Right lobe of liver (tissue), 6 donors: ENCODE data around the gene INAFM2. TPM values are rescaled to one million over a fixed set of nuclear protein-coding genes. Genes with fewer than 3 reads are reported as not detected.

Experiments
- ATAC-seq, 4 donors: fragments of 200-7000 bp; cut with Tn5 transposase; one replicate each; pipeline ENCODE4 v1.9.1; 2020; ENCODE audit warnings: mild to moderate bottlenecking in 4 of 4, moderate library complexity in 4 of 4
- DNase-seq, 3 donors: peaks; one replicate each; pipeline ENCODE4 v3.0.0-alpha.2; 2020
- H3K27ac ChIP-seq, 3 donors: fragments of 200-600 bp; one replicate each; pipeline ENCODE4 v1.8.0; 2022
- H3K27me3 ChIP-seq, 2 donors: fragments of 200-600 bp; one replicate each; pipeline ENCODE4 v1.8.0; 2022
- H3K36me3 ChIP-seq, 4 donors: fragments of 200-600 bp; sonication (generic) in 1 of 4; one replicate each; pipeline versions ENCODE4 v1.5.1 to v1.8.0; 2017 to 2022; ENCODE audit warnings: control low read depth in 1 of 4
- H3K4me1 ChIP-seq, 4 donors: fragments of 200-600 bp; sonication (generic) in 1 of 4; one replicate each; pipeline versions ENCODE4 v1.5.1 to v1.8.0; 2017 to 2022; ENCODE audit warnings: control low read depth in 1 of 4
- H3K4me3 ChIP-seq, 3 donors: fragments of 200-600 bp; one replicate each; pipeline ENCODE4 v1.8.0; 2022
- H3K9me3 ChIP-seq, 4 donors: fragments of 200-600 bp; sonication (generic) in 1 of 4; one replicate each; pipeline versions ENCODE4 v1.5.1 to v1.8.0; 2017 to 2022; ENCODE audit warnings: control low read depth in 1 of 4
- POLR2A ChIP-seq: fragments of 450-650 bp; IDR thresholded peaks from one replicate; pipeline ENCODE4 v1.6.1; 2017; ENCODE audit warnings: antibody characterized with exemption, mild to moderate bottlenecking
- WGBS: methylation state at CpG from one replicate; pipeline ENCODE4 v1.1.6; 2018; ENCODE audit warnings: low coverage, low lambda C conversion rate; ENCODE audit not compliant: insufficient coverage; ENCODE audit errors: missing lambda C conversion rate; 5-methylcytosine and 5-hydroxymethylcytosine counted together
- intact Hi-C, 2 donors: fragments of 100-400 bp; cut with DNase I; formaldehyde crosslinking; loops; one replicate each; pipeline versions ENCODE4 v1.11.2 to v1.14.1; 2022
- total RNA-seq, 6 experiments: library from RNA; depleted of rRNA in 2 of 6; stranded (reverse); fragments of >200 nt in 2 of 6; fragmentation: NEBNext Ultra II Directional in 3 of 6; extraction: Animal tissue kit (Norgen Biotek cat#: 25700) in 3 of 6; gene quantifications; one replicate each; pipeline versions ENCODE4 v1.1.0 to v1.2.4, GENCODE V29; 2016 to 2023
- TF ChIP-seq, protein P1 (sequence below), 4 donors: fragments of 200-600 bp in 3 of 4; fragments of 450-650 bp in 1 of 4; IDR thresholded peaks; one replicate each; pipeline versions ENCODE4 v1.5.1 to v1.8.0; 2016 to 2022; ENCODE audit warnings: antibody characterized with exemption in 4 of 4, mild to moderate bottlenecking in 2 of 4
- donor health status: DM: no; HTN: yes; CAD: no.
- donor health status: DM: no; HTN: no; CAD: no.
- donor health status: DM: no; HTN: no; CAD: no.
- donor health status: DM: no; HTN: yes; CAD: no.
- donor health status: DM: no; HTN: yes; CAD: no.

INAFM2 gene
- total RNA-seq, 6 experiments from 2014 or later = 4.6 to 8.7 (median 5.8) TPM

- ATAC-seq = no peak
- peaks cover 0 to 26% (median 9%) of the 10 kb centered on the region in 4 donors for H3K4me1 ChIP-seq
- H3K9me3 ChIP-seq = no peaks in the 10 kb centered on the region
- no peaks in the 10 kb centered on the region for H3K27me3 ChIP-seq
- DNase-seq = no peak
- H3K27ac ChIP-seq = peak overlapping the region in 2 of 3 donors; percentile 51 to 79
- intact Hi-C loops = no loop called here
- no peaks in the 10 kb centered on the region for H3K36me3 ChIP-seq
- no peak overlapping the region for H3K4me3 ChIP-seq
- TF ChIP-seq POLR2A = no peak
- TF ChIP-seq, protein P1, sequence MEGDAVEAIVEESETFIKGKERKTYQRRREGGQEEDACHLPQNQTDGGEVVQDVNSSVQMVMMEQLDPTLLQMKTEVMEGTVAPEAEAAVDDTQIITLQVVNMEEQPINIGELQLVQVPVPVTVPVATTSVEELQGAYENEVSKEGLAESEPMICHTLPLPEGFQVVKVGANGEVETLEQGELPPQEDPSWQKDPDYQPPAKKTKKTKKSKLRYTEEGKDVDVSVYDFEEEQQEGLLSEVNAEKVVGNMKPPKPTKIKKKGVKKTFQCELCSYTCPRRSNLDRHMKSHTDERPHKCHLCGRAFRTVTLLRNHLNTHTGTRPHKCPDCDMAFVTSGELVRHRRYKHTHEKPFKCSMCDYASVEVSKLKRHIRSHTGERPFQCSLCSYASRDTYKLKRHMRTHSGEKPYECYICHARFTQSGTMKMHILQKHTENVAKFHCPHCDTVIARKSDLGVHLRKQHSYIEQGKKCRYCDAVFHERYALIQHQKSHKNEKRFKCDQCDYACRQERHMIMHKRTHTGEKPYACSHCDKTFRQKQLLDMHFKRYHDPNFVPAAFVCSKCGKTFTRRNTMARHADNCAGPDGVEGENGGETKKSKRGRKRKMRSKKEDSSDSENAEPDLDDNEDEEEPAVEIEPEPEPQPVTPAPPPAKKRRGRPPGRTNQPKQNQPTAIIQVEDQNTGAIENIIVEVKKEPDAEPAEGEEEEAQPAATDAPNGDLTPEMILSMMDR (IDR thresholded peaks at IDR 0.05) = no peak
- 60% methylated on average over 1 of the region's 11 CpGs for WGBS
These were observed 15.6 kb downstream of the INAFM2 start for GRCh38 chr15:40338921-40339620.

GRCh38 chr15:40339621-40339945 is 16.1 kb downstream of the INAFM2 start:
- TF ChIP-seq, protein P1 (IDR thresholded peaks at IDR 0.05) = no peak
- TF ChIP-seq POLR2A = no peak
- no CpG with 5 or more reads among the region's 7 CpGs for WGBS
- Histone ChIP-seq H3K36me3 (no peaks in the 10 kb centered on the region), H3K27me3 (no peaks in the 10 kb centered on the region), H3K9me3 (no peaks in the 10 kb centered on the region), H3K27ac (peak overlapping the region; percentile 51 to 79 (median 71)), H3K4me3 (peak overlapping the region in 1 of 3 donors; percentile 32), H3K4me1 (peaks cover 0 to 25% (median 9%) of the 10 kb centered on the region in 4 donors)
- intact Hi-C loops = no loop called here
- no peak for DNase-seq
- ATAC-seq = no peak

DNA sequence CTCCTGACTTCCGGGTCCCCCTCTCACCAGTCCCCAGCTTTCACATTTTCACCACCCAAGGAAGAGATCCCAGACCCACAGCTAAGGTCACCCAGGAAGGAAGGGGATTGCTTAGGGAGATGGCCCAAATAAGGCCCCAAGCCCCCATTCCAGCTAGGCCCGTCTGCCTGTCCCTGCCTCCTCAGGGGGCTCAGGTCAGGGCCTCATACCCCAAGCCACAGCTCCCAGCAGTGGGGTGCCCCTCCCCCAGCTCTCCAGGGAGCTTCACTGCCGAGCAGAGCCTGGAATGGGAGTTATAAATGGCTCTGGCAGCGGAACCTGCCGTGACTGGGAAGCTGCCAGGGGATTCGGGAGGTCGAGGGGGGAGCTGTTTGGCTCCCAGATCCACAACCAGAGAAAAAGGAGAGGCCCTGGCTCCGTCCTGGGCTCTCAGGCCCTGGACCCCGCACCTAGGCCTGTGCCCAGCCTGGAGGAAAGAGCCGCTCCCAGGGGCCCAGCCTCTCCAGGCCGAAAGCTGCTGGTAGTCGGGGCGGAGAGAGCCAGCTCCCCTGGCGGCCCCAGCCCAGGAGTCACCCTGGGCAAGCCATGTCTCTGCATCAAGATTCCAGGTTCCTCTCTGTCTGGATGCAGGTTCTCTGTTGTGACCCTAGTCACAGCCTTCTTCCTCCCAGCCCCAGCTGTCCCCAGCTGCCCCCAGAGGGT is 16.7 kb downstream of the INAFM2 start:
- Histone ChIP-seq H3K4me1 (peaks cover 0 to 21% (median 9%) of the 10 kb centered on the region in 4 donors), H3K27ac (peak overlapping the region; percentile 51 to 79 (median 71)), H3K9me3 (no peaks in the 10 kb centered on the region), H3K27me3 (no peaks in the 10 kb centered on the region), H3K36me3 (no peaks in the 10 kb centered on the region), H3K4me3 (peak overlapping the region; percentile 20 to 32 (median 21))
- ATAC-seq = peak; percentile 29 to 54 (median 48)
- peak in 2 of 3 donors; percentile 60 to 75 for DNase-seq
- no peak for TF ChIP-seq POLR2A
- TF ChIP-seq, protein P1 (IDR thresholded peaks at IDR 0.05) = no peak
- 0% methylated on average over 1 of the region's 14 CpGs for WGBS
- intact Hi-C loops = loop anchor here in 1 of 2 donors (10.0 kb wide), 1 partner anchor 85 kb away; no protein-coding TSS in a partner anchor

DNA sequence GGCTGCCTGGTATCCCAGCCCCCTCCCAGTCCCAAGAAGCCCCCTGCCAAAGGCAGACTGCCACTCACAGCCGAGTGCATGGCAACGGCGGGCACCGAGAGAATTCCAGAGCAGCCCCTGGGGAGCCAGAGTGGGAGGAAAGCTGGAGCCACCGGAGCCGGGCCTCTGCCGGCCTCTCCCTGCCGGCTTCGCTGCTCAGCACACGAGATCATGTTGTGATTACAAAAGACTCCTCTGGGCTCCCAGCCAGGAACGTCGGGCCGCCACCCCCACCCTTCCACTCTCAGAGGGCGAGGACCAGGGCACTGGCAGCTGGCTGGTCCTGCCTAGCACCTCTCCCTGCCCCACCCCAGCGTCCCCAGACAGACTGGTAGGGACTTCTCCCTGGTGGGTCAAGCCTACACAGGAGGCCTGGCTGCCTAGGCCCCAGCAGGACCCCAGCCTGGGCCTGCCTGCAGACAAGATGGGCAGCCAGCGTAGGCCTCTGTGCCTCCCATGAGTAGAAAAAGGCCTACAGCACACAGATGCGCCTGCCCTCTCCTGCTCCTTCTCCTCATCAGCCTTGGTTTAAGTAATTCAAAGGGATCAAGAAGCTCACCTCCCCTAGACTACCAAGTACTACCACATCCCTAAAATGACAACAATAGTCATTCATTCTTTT is 17.4 kb downstream of the INAFM2 start, which contains the start of gene CCDC9B:
CCDC9B (minus strand) TSS at position 200 of the 661 bp plus-strand sequence; CDS start at position 80, 120 bp downstream.
- no peaks in the 10 kb centered on the region for H3K27me3 ChIP-seq
- DNase-seq (peak; percentile 90 to 96 (median 94)), ATAC-seq (peak; percentile 85 to 90 (median 88))
- H3K36me3 ChIP-seq = no peaks in the 10 kb centered on the region
- TF ChIP-seq, protein P1 (IDR thresholded peaks at IDR 0.05) = no peak
- peak; percentile 81 for TF ChIP-seq POLR2A
- intact Hi-C loops = loop anchor here in 1 of 2 donors (10.0 kb wide), 1 partner anchor 84 kb away; no protein-coding TSS in a partner anchor
- WGBS = 16% methylated on average over 5 of the region's 17 CpGs
- H3K4me1 ChIP-seq = peaks cover 0 to 21% (median 9%) of the 10 kb centered on the region in 4 donors
- no peaks in the 10 kb centered on the region for H3K9me3 ChIP-seq
- H3K4me3 ChIP-seq = peak within 1 kb of the TSS; percentile 20 to 32 (median 21)
- H3K27ac ChIP-seq = peak within 1 kb of the TSS; percentile 51 to 79 (median 71)
